GM12878 (cell line): ENCODE data around the gene SELENOM. TPM values are rescaled to one million over a fixed set of nuclear protein-coding genes. Genes with fewer than 3 reads are reported as not detected.

ENCODE experiments used
- ATAC-seq: fragments of 200-7000 bp; cut with Tn5 transposase; 3 replicates; pipeline ENCODE4 v1.9.1; 2020; ENCODE audit warnings: mild to moderate bottlenecking, moderate library complexity
- BruUV-seq: library from RNA; stranded (reverse); fragments of 400-500 nt; replicated peaks from 2 replicates; lab custom pipeline; 2021; lab: Mats Ljungman, UMichigan
- CTCF ChIA-PET: fragments of 300-600 bp; sonication (Branson Sonifier 250); formaldehyde crosslinking; extraction: SDS; loops from one replicate; lab custom pipeline; 2021; ENCODE audit warnings: inconsistent platforms; lab: Yijun Ruan, JAX
- POLR2A ChIA-PET: fragments of 350-600 bp; formaldehyde crosslinking; extraction: SDS; loops from one replicate; lab custom pipeline; 2021; ENCODE audit warnings: inconsistent platforms; lab: Charles Lee
- RAD21 ChIA-PET: fragments of 300-600 bp; sonication (Branson Sonifier 250); formaldehyde crosslinking; loops from one replicate; lab custom pipeline; 2023; ENCODE audit warnings: antibody characterized with exemption; ENCODE audit not compliant: unreplicated experiment; lab: Charles Lee
- SMC1A ChIA-PET: fragments of 300-600 bp; sonication (Branson Sonifier 250); formaldehyde crosslinking; loops from one replicate; lab custom pipeline; 2023; ENCODE audit not compliant: unreplicated experiment, uncharacterized antibody; lab: Charles Lee
- DNase-seq: peaks from one replicate; pipeline ENCODE4 v3.0.0-alpha.2; 2011; ENCODE audit warnings: low read depth, low spot score
- FAIRE-seq: peaks from 3 replicates; lab custom pipeline; 2011; peaks lifted over from hg19 to GRCh38; lab: Jason Lieb, UNC
- H2AFZ ChIP-seq: 2 replicates; pipeline ENCODE4 v1.6.0; 2011; ENCODE audit warnings: low read depth, low read length, control low read depth; ENCODE audit not compliant: control insufficient read depth
- H3K27ac ChIP-seq: 2 replicates; pipeline ENCODE4 v1.5.1; 2011; ENCODE audit warnings: control low read depth; ENCODE audit not compliant: control insufficient read depth, insufficient read depth
- H3K27me3 ChIP-seq, 2 experiments: replicated peaks in 1 of 2; 2 replicates each; pipeline versions ENCODE4 v1.6.0 to v1.6.1; 2011; ENCODE audit warnings: low read length in 1 of 2; ENCODE audit not compliant: control insufficient read depth in 2 of 2, insufficient read depth in 2 of 2
- H3K36me3 ChIP-seq, 2 experiments: 2 replicates each; pipeline ENCODE4 v1.5.1; 2011; ENCODE audit warnings: low read length in 1 of 2; ENCODE audit not compliant: control insufficient read depth in 2 of 2, insufficient read depth in 2 of 2
- H3K4me1 ChIP-seq: 2 replicates; pipeline ENCODE4 v1.6.1; 2011; ENCODE audit warnings: mild to moderate bottlenecking, low read length, moderate library complexity, mixed read lengths; ENCODE audit not compliant: control insufficient read depth, insufficient read depth
- H3K4me2 ChIP-seq: 2 replicates; pipeline ENCODE4 v1.6.0; 2011; ENCODE audit warnings: control low read depth; ENCODE audit not compliant: control insufficient read depth, insufficient read depth
- H3K4me3 ChIP-seq: fragments of 200-600 bp; sonication (generic); 2 replicates; pipeline ENCODE4 v1.5.1; 2016
- H3K79me2 ChIP-seq: 2 replicates; pipeline ENCODE4 v1.6.0; 2011; ENCODE audit warnings: low read length; ENCODE audit not compliant: control insufficient read depth, insufficient read depth
- H3K9ac ChIP-seq: 2 replicates; pipeline ENCODE4 v1.8.0; 2011; ENCODE audit warnings: low read length, control low read depth, mixed read lengths; ENCODE audit not compliant: control insufficient read depth, insufficient read depth
- H3K9me3 ChIP-seq: replicated peaks from 3 replicates; pipeline ENCODE4 v1.5.1; 2011; ENCODE audit warnings: mild to moderate bottlenecking, low read length; ENCODE audit not compliant: control insufficient read depth, insufficient read depth
- H4K20me1 ChIP-seq: 2 replicates; pipeline ENCODE4 v1.6.0; 2011; ENCODE audit not compliant: control insufficient read depth, insufficient read depth
- ASH2L ChIP-seq: fragments of 300-600, 200-600 bp; sonication (generic); IDR thresholded peaks from 2 replicates; pipeline ENCODE4 v1.6.1; 2017; ENCODE audit warnings: low read depth, mild to moderate bottlenecking, borderline replicate concordance
- BRCA1 ChIP-seq: IDR thresholded peaks from 2 replicates; pipeline ENCODE4 v1.6.1; 2011; ENCODE audit warnings: low read depth, low read length, improper control_type of control experiment
- CBFB ChIP-seq: IDR thresholded peaks from 2 replicates; pipeline ENCODE4 v1.6.1; 2016; ENCODE audit warnings: antibody characterized with exemption, low read depth
- CREB1 ChIP-seq: IDR thresholded peaks from 2 replicates; pipeline ENCODE4 v1.6.1; 2012; ENCODE audit warnings: low read depth, mild to moderate bottlenecking, inconsistent platforms
- MLLT1 ChIP-seq: fragments of 450-650 bp; IDR thresholded peaks from 2 replicates; pipeline ENCODE4 v1.6.1; 2016; ENCODE audit warnings: mild to moderate bottlenecking
- MXI1 ChIP-seq: fragments of 150-350 bp; IDR thresholded peaks from 2 replicates; pipeline ENCODE4 v1.6.1; 2011; ENCODE audit warnings: low read depth, mild to moderate bottlenecking, inconsistent platforms, low read length, improper control_type of control experiment
- MYC ChIP-seq: IDR thresholded peaks from 2 replicates; pipeline ENCODE4 v1.6.1; 2011; ENCODE audit warnings: mild to moderate bottlenecking, low read length, moderate library complexity, inconsistent platforms; ENCODE audit not compliant: insufficient read depth, insufficient replicate concordance, insufficient read length, severe bottlenecking
- NR2C2 ChIP-seq: IDR thresholded peaks from 2 replicates; pipeline ENCODE4 v1.6.1; 2011; ENCODE audit warnings: borderline replicate concordance, low read depth; ENCODE audit not compliant: control insufficient read depth, insufficient read length
- NRF1 ChIP-seq: conservative IDR thresholded peaks from 2 replicates; pipeline ENCODE4 v1.6.1; 2011; ENCODE audit warnings: mild to moderate bottlenecking, low read depth, low read length, improper control_type of control experiment
- PAX5 ChIP-seq: IDR thresholded peaks from 2 replicates; pipeline ENCODE4 v1.6.1; 2011; ENCODE audit warnings: low read depth, low read length, borderline replicate concordance
- RFX5 ChIP-seq: IDR thresholded peaks from 2 replicates; pipeline ENCODE4 v1.6.1; 2011; ENCODE audit warnings: low read depth, low read length, improper control_type of control experiment
- ZNF622 ChIP-seq: fragments of 450-650 bp; IDR thresholded peaks from 2 replicates; pipeline ENCODE4 v1.6.1; 2017; ENCODE audit warnings: mild to moderate bottlenecking, inconsistent platforms
- WGBS: methylation state at CpG from one replicate; pipeline ENCODE4 v1.1.6; 2016; ENCODE audit warnings: low lambda C conversion rate; ENCODE audit not compliant: insufficient replicate concordance, insufficient coverage; ENCODE audit errors: missing lambda C conversion rate; 5-methylcytosine and 5-hydroxymethylcytosine counted together
- in situ Hi-C: fragments of 300-500 bp; cut with MboI; formaldehyde crosslinking; loops from 9 replicates; pipeline ENCODE4 v1.14.3; 2018; ENCODE audit warnings: mixed read lengths
- intact Hi-C: fragments of 100-400 bp; cut with micrococcal nuclease; formaldehyde crosslinking; loops from one replicate; pipeline ENCODE4 v1.14.2; 2022; ENCODE audit not compliant: unreplicated experiment
- polyA plus RNA-seq, 11 experiments: library from polyadenylated mRNA; depleted of rRNA in 4 of 11; unstranded in 6 of 11; stranded (reverse) in 5 of 11; fragments of >200 nt; fragmentation: Nextera tagmentation in 4 of 11; fragmentation: Illumina TruSeq in 1 of 11; extraction: Ambion mirVana in 4 of 11; extraction: Trizol in 1 of 11; gene quantifications; 1 replicate in 1 of 11; 2 replicates in 10 of 11; pipeline versions ENCODE4 v1.2.1 to v1.2.3, GENCODE V29; 2011 to 2016; ENCODE audit warnings: inconsistent platforms in 2 of 11, missing spikeins in 2 of 11, low read depth in 1 of 11
- total RNA-seq, 4 experiments: library from RNA; depleted of rRNA in 3 of 4; stranded (reverse); fragments of >200 nt in 3 of 4; fragmentation: Illumina TruSeq in 1 of 4; extraction: Trizol in 1 of 4; gene quantifications; 2 replicates each; pipeline versions ENCODE4 v1.2.1 to v1.2.3, GENCODE V29; 2013 to 2021
- TF ChIP-seq, protein P1 (sequence below): IDR thresholded peaks from 2 replicates; pipeline ENCODE4 v1.6.1; 2011; ENCODE audit warnings: low read depth, mild to moderate bottlenecking, low read length, moderate library complexity, borderline replicate concordance; ENCODE audit errors: extremely low read depth

Gene SELENOM
- total and polyA plus RNA-seq, 10 of the 15 experiments (the other 5 are each of a cell fraction or from before 2014, with no cell fraction given) = 0.80 to 8.3 (median 2.0) TPM

DNA sequence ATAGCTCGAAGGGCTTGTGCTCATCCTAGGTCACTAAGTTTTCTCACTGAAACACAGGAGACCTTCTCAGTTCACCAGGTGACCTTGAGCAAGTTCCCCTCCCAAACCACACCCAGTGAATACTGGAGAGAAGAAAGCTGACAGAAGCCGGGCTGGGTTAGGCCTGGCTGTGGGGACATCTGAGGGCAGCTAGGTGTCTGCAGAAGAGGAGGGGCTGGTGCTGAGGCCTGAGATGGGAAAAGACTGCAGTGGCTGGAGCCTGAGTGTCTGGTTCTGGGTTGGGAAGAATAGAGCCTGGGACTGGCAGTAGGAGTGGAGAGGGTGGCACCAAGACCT, 14.8 kb upstream of the SELENOM start:
- 44% methylated on average over 2 of the region's 2 CpGs for WGBS
- Histone ChIP-seq H3K36me3 (no peaks in the 10 kb centered on the region), H3K4me2 (no peak overlapping the region), H3K79me2 (no peaks in the 10 kb centered on the region), H3K27me3 (no peaks in the 10 kb centered on the region), H3K9me3 (no peaks in the 10 kb centered on the region), H3K4me1 (no peaks in the 10 kb centered on the region), H2AFZ (no peak overlapping the region), H4K20me1 (no peaks in the 10 kb centered on the region), H3K9ac (no peak overlapping the region), H3K27ac (no peak overlapping the region), H3K4me3 (no peak overlapping the region)
- intact Hi-C loops = no loop called here
- ChIA-PET SMC1A (no interaction called here), POLR2A (no interaction called here), RAD21 (no interaction called here), CTCF (no interaction called here)
- in situ Hi-C loops = no loop called here
- TF ChIP-seq MXI1 (no peak), ZNF622 (no peak), ASH2L (no peak), MLLT1 (no peak), BRCA1 (no peak), CBFB (no peak), NR2C2 (no peak), CREB1 (no peak), MYC (no peak), PAX5 (no peak), RFX5 (no peak), NRF1 (no peak)
- TF ChIP-seq, protein P1, sequence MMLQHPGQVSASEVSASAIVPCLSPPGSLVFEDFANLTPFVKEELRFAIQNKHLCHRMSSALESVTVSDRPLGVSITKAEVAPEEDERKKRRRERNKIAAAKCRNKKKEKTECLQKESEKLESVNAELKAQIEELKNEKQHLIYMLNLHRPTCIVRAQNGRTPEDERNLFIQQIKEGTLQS = no peak
- DNase-seq = no peak
- ATAC-seq = no peak
- FAIRE-seq = no peak
- no TSS peak for BruUV-seq
